ENCODE data around the gene OR6C76.
"Not testable (repeated sequence)": the region's sequence is repeated elsewhere in the genome, so short reads cannot be mapped to it uniquely, and the experiment has no call there.

The OR6C76 gene

DNA sequence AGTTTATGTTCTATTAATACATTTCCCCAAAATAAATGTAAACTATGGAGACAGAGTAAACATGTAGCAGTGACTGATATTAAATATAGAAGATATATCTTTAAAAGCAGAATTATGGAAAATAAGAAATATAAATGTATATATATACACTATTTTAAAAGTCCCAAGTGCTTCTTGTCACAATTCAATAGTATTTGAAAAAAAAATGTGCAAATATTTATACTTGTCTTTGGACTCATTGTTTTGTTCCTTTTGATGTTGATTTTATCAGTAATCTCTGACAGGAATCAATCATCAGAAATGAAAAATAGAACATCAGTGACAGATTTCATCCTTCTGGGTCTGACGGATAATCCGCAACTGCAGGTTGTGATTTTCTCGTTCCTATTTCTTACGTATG, at the start of gene OR6C76:
OR6C76 (plus strand) TSS at position 301 of the 400 bp plus-strand sequence; CDS start at position 301, 0 bp downstream.
- no peak for DNase-seq (ENCODE audit: extremely low read depth, low read depth)
- H3K4me3 ChIP-seq (replicated peaks; ENCODE audit: low read depth, low read length) = no peak within 1 kb of the TSS
- TF ChIP-seq, protein P1, sequence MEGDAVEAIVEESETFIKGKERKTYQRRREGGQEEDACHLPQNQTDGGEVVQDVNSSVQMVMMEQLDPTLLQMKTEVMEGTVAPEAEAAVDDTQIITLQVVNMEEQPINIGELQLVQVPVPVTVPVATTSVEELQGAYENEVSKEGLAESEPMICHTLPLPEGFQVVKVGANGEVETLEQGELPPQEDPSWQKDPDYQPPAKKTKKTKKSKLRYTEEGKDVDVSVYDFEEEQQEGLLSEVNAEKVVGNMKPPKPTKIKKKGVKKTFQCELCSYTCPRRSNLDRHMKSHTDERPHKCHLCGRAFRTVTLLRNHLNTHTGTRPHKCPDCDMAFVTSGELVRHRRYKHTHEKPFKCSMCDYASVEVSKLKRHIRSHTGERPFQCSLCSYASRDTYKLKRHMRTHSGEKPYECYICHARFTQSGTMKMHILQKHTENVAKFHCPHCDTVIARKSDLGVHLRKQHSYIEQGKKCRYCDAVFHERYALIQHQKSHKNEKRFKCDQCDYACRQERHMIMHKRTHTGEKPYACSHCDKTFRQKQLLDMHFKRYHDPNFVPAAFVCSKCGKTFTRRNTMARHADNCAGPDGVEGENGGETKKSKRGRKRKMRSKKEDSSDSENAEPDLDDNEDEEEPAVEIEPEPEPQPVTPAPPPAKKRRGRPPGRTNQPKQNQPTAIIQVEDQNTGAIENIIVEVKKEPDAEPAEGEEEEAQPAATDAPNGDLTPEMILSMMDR (IDR thresholded peaks at IDR 0.05; ENCODE audit: low read depth, low read length, missing control alignments) = no peak

DNA sequence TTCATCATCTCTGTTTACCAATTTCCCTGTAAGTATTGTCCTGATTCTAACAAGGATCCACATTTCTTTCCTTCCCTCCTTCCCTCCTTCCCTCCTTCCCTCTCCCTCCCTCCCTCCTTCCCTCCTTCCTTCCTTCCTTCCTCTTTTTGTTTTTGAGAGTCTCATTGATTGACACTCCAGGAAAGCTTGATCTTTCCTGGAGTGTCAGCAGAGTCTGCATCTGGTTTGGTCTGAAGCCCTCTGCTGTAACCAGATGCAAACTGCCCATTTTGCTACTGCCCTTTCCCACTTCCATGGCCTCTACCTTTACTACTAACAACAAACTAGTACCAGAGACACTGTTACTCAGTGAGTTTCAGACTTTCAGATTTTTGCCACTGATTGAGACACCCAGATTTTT, 40.2 kb upstream of the OR6C76 start:
- H3K4me3 ChIP-seq (replicated peaks; ENCODE audit: low read depth, low read length) = no peak overlapping the region
- DNase-seq (ENCODE audit: extremely low read depth, low read depth) = no peak
- TF ChIP-seq, protein P1 (IDR thresholded peaks at IDR 0.05; ENCODE audit: low read depth, low read length, missing control alignments) = no peak

DNA sequence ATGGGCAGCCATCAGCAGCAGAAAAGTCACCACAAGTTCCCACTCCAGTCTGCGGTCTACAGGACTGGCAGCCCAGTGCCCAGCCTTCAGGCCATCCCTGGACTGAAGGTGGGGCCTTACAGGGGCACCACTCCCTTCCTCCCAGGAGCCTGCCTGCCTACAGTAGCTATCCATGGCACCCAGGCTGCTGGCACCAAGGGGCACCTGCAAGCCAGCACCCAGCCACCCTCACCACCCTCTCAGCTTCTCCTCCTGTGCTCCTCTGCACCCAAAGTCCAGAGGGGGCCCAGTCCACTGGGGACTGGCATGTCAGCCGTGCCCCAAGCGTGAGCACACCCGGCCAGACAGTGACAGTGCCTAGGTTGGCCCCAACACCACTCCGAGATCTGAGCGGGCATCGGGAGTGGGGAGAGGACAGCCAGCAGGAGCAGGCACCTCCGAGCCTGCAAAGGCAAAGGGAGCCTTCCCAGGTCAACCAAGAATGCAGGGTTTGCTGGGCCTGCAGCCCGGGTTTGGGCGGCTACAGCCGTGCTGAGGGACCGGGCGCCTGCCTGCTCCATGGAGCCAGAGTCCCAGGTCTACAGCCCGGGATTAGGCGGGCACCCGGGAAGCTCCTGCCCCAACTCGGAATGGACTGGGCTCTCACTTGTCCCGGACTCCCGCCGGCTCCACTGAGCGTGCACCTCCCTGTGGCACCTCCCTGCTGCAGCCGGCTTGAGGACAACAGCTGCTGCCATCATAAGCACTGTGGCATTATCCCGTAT, 33.8 kb upstream of the OR6C76 start:
- no peak overlapping the region for H3K4me3 ChIP-seq (replicated peaks; ENCODE audit: low read depth, low read length)
- TF ChIP-seq, protein P1 (IDR thresholded peaks at IDR 0.05; ENCODE audit: low read depth, low read length, missing control alignments) = no peak
- no peak for DNase-seq (ENCODE audit: extremely low read depth, low read depth)

DNA sequence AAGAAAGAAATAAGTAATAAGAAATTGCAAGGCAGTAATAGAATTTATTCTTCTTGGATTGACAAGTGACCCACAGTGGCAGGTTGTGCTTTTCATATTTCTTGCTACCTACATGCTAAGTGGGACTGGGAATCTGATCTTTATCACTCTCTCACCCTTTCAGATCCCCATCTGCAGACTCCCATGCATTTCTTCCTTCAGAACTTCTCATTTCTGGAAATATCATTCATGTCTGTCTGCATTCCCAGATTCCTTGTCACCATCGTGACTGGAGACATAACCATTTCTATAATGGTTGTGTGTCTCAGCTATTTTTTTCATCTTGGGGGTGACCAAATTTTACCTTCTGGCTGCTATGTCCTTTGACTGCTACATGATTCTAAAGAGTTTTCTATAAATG, 29.7 kb upstream of the OR6C76 start:
- TF ChIP-seq, protein P1 (IDR thresholded peaks at IDR 0.05; ENCODE audit: low read depth, low read length, missing control alignments) = no peak

DNA sequence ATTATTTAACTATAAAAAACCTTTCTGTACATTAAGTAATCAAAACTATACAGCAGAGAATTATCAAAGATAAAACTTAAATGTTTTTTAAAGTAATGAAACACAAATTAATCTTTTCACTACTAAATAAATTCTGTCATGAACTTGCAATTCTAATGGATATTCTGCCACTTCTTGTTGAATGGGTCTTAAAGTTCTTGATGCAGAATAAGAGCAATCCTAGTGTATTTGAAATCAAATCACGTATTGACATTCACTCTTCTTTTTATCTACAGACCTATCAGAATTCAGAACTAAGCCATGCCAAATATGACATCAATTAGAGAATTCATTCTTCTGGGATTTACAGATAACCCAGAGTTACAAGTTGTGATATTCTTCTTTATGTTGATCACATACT, 25.8 kb upstream of the OR6C76 start, which contains the start of gene OR6C65:
OR6C65 (plus strand) TSS at position 301 of the 400 bp plus-strand sequence; CDS start at position 301, 0 bp downstream.
- TF ChIP-seq, protein P1 (IDR thresholded peaks at IDR 0.05; ENCODE audit: low read depth, low read length, missing control alignments) = no peak
- H3K4me3 ChIP-seq (replicated peaks; ENCODE audit: low read depth, low read length) = no peak within 1 kb of the TSS
- no peak for DNase-seq (ENCODE audit: extremely low read depth, low read depth)

More for the DNA sequence above, 29.7 kb upstream of the OR6C76 start:
- DNase-seq (ENCODE audit: extremely low read depth, low read depth) = no peak
- H3K4me3 ChIP-seq (replicated peaks; ENCODE audit: low read depth, low read length) = no peak overlapping the region

DNA sequence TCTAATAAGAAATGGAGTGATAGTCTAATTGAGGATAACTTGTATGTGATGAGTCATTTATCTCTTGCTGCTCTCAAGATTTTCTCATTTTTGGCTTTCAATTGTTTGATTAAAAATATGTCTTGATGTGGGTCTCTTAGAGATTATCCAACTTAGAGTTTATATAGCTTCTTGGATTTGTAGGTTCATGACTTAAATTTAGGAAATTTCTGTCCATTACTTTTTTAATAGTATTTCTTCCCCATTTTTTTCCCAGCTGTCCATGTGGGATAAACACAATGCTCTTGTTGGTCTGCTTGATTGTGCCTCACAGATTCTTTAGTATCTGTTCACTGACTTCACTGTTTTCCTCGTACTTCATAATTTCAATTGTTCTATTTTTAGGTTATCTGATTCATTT, 18.2 kb upstream of the OR6C76 start:
- DNase-seq (ENCODE audit: extremely low read depth, low read depth) = no peak
- no peak overlapping the region for H3K4me3 ChIP-seq (replicated peaks; ENCODE audit: low read depth, low read length)
- TF ChIP-seq, protein P1 (IDR thresholded peaks at IDR 0.05; ENCODE audit: low read depth, low read length, missing control alignments) = no peak

DNA sequence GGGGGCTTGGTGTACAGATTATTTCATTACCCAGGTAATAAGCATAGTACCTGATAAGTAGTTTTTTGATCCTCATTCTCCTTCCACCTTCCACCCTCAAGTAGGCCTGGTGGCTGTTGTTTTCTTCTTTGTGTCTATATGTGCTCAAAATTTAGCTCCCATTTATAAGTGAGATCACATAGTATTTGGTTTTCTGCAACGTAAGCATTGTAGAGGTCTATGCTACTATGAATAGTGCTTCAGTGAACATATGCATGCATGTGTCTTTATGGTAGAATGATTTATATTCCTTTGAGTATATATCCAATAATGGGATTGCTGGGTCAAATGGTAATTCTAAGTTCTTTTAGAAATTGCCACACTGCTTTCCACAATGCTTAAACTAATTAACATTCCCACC, 16.9 kb upstream of the OR6C76 start:
- H3K4me3 ChIP-seq (replicated peaks; ENCODE audit: low read depth, low read length); DNase-seq (ENCODE audit: extremely low read depth, low read depth): not testable (repeated sequence)

DNA sequence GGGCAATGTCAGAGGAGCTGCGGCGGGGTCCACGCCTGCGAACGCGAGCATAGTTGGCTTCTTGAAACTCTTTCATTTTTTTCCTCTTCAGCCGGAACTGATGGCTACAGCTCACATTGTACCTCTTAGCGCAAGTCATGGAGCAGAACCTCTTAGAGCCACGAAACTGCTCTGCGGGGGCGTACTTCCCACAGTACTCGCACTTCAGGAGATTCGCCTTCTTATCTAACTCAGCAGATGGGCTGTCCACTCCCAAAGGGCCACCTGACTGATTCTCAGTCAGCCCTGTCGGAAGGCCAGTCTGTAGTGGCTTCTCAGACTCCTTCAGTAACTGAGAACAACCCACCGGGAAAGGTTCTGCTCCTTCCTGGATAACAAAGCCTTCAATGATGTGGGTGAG, 13.9 kb upstream of the OR6C76 start:
- DNase-seq (ENCODE audit: extremely low read depth, low read depth); H3K4me3 ChIP-seq (replicated peaks; ENCODE audit: low read depth, low read length): not testable (repeated sequence)

DNA sequence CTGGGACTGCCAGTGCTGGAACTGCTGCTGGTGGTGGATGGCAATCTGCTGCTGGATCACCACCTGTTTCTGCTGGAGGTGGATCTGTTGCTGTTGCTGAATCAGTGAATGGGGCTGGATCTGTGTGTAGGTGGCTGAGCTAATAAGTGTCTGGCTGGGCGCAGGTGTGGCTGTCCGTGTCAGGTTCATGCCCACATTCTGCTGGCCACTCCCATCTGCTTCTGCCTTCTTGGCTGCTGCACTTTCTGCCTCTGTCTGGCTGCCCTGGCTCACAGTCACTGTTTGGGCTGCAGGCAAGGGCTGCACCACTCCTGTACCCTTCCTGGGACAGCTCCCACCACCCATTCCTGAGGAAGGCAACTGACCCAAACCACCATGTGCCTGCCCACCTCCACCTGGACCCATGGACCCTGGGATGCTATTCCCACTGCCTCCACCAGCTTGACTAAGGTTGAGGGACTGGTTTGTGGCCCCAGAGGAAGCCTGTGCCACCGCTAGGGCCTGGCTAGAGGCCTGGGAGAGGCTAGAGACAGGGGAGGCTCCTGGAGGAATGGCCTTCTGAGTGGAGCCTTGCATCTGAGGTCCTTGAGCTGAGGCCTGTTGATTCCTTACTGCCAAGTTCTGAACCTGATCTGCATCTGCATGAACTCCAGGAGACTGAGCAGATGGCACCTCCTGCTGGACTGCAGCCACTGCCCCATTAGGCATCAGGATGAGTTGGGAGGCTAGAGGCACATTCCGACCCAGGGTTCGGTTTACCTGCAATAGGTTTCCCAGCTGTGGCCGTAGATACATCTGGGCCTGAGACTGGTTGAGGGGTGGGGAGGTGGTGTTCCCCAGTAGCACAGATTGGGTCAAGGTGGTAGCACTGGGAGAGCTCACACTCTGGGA, 12.3 kb upstream of the OR6C76 start:
- not testable (repeated sequence) for DNase-seq (ENCODE audit: extremely low read depth, low read depth); H3K4me3 ChIP-seq (replicated peaks; ENCODE audit: low read depth, low read length)

DNA sequence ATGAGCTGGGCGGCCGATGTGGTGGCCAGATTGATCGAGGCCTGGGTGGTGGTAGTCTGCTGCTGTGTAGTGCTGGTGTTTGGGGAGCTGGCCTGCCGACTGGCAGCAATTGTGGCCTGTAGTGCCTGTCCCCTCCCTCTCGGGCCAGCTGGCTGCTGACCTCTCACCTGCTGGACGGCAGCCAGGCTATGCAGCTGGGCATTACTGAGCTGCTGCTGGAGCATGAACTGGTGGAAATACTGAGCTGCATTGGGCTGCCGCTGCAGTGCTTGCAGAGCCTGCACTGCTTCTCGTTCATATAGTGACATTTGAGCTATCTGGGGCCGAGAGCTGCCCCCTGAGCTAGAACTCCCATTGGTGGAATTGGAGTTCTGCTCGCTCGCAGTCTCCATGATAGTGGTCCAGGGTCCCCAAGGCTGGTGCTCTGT, 11.6 kb upstream of the OR6C76 start:
- H3K4me3 ChIP-seq (replicated peaks; ENCODE audit: low read depth, low read length); DNase-seq (ENCODE audit: extremely low read depth, low read depth): not testable (repeated sequence)
